WTC11 (cell line): ENCODE data around the gene PLXND1. TPM values are rescaled to one million over a fixed set of nuclear protein-coding genes. Genes with fewer than 3 reads are reported as not detected.
"Not testable (repeated sequence)": the region's sequence is repeated elsewhere in the genome, so short reads cannot be mapped to it uniquely, and the experiment has no call there.

Experiments
- ATAC-seq: fragments of 200-7000 bp; cut with Tn5 transposase; 2 replicates; pipeline ENCODE4 v1.10.0; 2021; ENCODE audit warnings: mild to moderate bottlenecking, moderate library complexity
- CTCF ChIA-PET: fragments of 300-600 bp; sonication (Branson Sonifier 250); formaldehyde crosslinking; loops from one replicate; lab custom pipeline; 2021; ENCODE audit warnings: antibody characterized with exemption; lab: Charles Lee
- POLR2A ChIA-PET: fragments of 350-600 bp; sonication (Branson Sonifier 250); formaldehyde crosslinking; loops from one replicate; lab custom pipeline; 2021; ENCODE audit warnings: antibody characterized with exemption; lab: Charles Lee
- DNase-seq: peaks from one replicate; pipeline ENCODE4 v3.0.0; 2021; ENCODE audit warnings: low spot score
- H3K27ac Mint-ChIP-seq: 2 replicates; pipeline ENCODE4 v1.8.0; 2021; ENCODE audit warnings: mixed read lengths
- H3K27me3 Mint-ChIP-seq: 2 replicates; pipeline ENCODE4 v1.8.0; 2021; ENCODE audit warnings: low read depth, mild to moderate bottlenecking, moderate library complexity, mixed read lengths
- H3K36me3 Mint-ChIP-seq: 2 replicates; pipeline ENCODE4 v1.8.0; 2021; ENCODE audit warnings: mixed read lengths
- H3K4me1 Mint-ChIP-seq: 2 replicates; pipeline ENCODE4 v1.8.0; 2022; ENCODE audit warnings: mixed read lengths
- H3K4me3 Mint-ChIP-seq: 2 replicates; pipeline ENCODE4 v1.8.0; 2021; ENCODE audit warnings: mild to moderate bottlenecking, moderate library complexity, mixed read lengths
- H3K9me3 Mint-ChIP-seq: 2 replicates; pipeline ENCODE4 v1.8.0; 2021; ENCODE audit warnings: mixed read lengths
- ATF1 ChIP-seq: sonication (generic); formaldehyde crosslinking; IDR thresholded peaks from 2 replicates; pipeline ENCODE4 v1.8.1; 2023; ENCODE audit warnings: mild to moderate bottlenecking, moderate library complexity, missing genetic modification reagents
- CREB1 ChIP-seq: sonication (generic); formaldehyde crosslinking; IDR thresholded peaks from 2 replicates; pipeline ENCODE4 v1.8.0; 2023; ENCODE audit warnings: mild to moderate bottlenecking, missing genetic modification reagents
- EMX1 ChIP-seq: fragments of 250-450 bp; sonication (Bioruptor Pico); IDR thresholded peaks from 2 replicates; pipeline ENCODE4 v1.8.0; 2021; ENCODE audit warnings: mild to moderate bottlenecking
- FOXJ3 ChIP-seq: sonication (generic); formaldehyde crosslinking; IDR thresholded peaks from 2 replicates; pipeline ENCODE4 v1.9.0; 2021; ENCODE audit warnings: missing genetic modification reagents, mild to moderate bottlenecking, borderline replicate concordance
- HMGA2 ChIP-seq: fragments of 250-450 bp; sonication (Bioruptor Pico); IDR thresholded peaks from 2 replicates; pipeline ENCODE4 v1.4.0; 2021; ENCODE audit warnings: mild to moderate bottlenecking, moderate library complexity
- NFE2L1 ChIP-seq: sonication (generic); formaldehyde crosslinking; IDR thresholded peaks from 2 replicates; pipeline ENCODE4 v1.8.1; 2023; ENCODE audit warnings: missing genetic modification reagents
- NFYB ChIP-seq: sonication (generic); formaldehyde crosslinking; conservative IDR thresholded peaks from 2 replicates; pipeline ENCODE4 v1.8.0; 2022; ENCODE audit warnings: low read depth, missing genetic modification reagents
- OVOL2 ChIP-seq: fragments of 250-450 bp; sonication (Bioruptor Pico); IDR thresholded peaks from 2 replicates; pipeline ENCODE4 v1.9.0; 2021; ENCODE audit warnings: mild to moderate bottlenecking, borderline replicate concordance
- TEAD1 ChIP-seq: sonication (generic); formaldehyde crosslinking; IDR thresholded peaks from 2 replicates; pipeline ENCODE4 v1.8.0; 2022; ENCODE audit warnings: mild to moderate bottlenecking, missing genetic modification reagents
- TP53 ChIP-seq: sonication (generic); formaldehyde crosslinking; IDR thresholded peaks from 2 replicates; pipeline ENCODE4 v1.8.1; 2023; ENCODE audit warnings: mild to moderate bottlenecking, missing genetic modification reagents
- ZNF121 ChIP-seq: sonication (generic); formaldehyde crosslinking; IDR thresholded peaks from 2 replicates; pipeline ENCODE4 v1.8.0; 2023; ENCODE audit warnings: missing genetic modification reagents
- ZNF138 ChIP-seq: sonication (generic); formaldehyde crosslinking; conservative IDR thresholded peaks from 2 replicates; pipeline ENCODE4 v1.8.1; 2022; ENCODE audit warnings: mild to moderate bottlenecking, moderate library complexity, missing genetic modification reagents
- ZNF232 ChIP-seq: sonication (generic); formaldehyde crosslinking; IDR thresholded peaks from 2 replicates; pipeline ENCODE4 v1.8.0; 2022; ENCODE audit warnings: mild to moderate bottlenecking, missing genetic modification reagents
- ZNF423 ChIP-seq: fragments of 250-450 bp; sonication (Bioruptor Pico); IDR thresholded peaks from 2 replicates; pipeline ENCODE4 v2.1.2; 2022; ENCODE audit warnings: mild to moderate bottlenecking, moderate library complexity
- total RNA-seq: library from RNA; stranded (reverse); gene quantifications from 3 replicates; pipeline ENCODE4 v1.2.3, GENCODE V29; 2021
- TF ChIP-seq, protein P1 (sequence below): fragments of 250-450 bp; sonication (Bioruptor Pico); IDR thresholded peaks from 2 replicates; pipeline ENCODE4 v1.9.0; 2021; ENCODE audit warnings: moderate library complexity, mild to moderate bottlenecking, inconsistent platforms, borderline replicate concordance
- TF ChIP-seq, protein P2 (sequence below): fragments of 250-450 bp; sonication (Bioruptor Pico); conservative IDR thresholded peaks from 2 replicates; pipeline ENCODE4 v1.9.0; 2021; ENCODE audit warnings: mild to moderate bottlenecking
- TF ChIP-seq, protein P3 (sequence below): sonication (generic); formaldehyde crosslinking; IDR thresholded peaks from 2 replicates; pipeline ENCODE4 v1.8.1; 2022; ENCODE audit warnings: low read depth, missing genetic modification reagents, borderline replicate concordance
- TF ChIP-seq, protein P4 (sequence below): sonication (generic); formaldehyde crosslinking; IDR thresholded peaks from 2 replicates; pipeline ENCODE4 v1.8.0; 2023; ENCODE audit warnings: missing genetic modification reagents
- TF ChIP-seq, protein P5 (sequence below): fragments of 250-450 bp; sonication (Bioruptor Pico); IDR thresholded peaks from 2 replicates; pipeline ENCODE4 v1.9.0; 2021; ENCODE audit warnings: mild to moderate bottlenecking

Gene PLXND1
- total RNA-seq, 1 experiment from 2014 or later, result 56.7 TPM

DNA sequence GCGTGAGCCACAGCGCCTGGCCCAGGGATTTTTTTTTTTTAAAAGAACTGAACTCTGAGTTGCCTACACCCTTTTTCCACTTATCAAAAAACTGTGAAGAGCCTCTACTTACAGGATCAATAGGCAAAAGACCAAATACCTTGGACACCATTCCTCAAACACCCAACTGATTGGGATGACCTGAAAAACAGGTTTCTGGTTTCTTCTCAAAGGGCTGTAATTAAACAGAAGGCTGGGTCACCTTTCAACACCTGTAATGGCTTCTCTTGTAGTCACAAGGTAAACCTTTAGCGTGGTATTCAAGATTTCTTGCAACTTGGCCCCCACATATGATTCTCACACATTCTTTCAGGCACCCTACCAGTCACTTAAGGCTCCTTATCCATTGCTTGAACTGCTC, 38.4 kb upstream of the PLXND1 start:
- no peaks in the 10 kb centered on the region for H3K27me3 Mint-ChIP-seq

DNA sequence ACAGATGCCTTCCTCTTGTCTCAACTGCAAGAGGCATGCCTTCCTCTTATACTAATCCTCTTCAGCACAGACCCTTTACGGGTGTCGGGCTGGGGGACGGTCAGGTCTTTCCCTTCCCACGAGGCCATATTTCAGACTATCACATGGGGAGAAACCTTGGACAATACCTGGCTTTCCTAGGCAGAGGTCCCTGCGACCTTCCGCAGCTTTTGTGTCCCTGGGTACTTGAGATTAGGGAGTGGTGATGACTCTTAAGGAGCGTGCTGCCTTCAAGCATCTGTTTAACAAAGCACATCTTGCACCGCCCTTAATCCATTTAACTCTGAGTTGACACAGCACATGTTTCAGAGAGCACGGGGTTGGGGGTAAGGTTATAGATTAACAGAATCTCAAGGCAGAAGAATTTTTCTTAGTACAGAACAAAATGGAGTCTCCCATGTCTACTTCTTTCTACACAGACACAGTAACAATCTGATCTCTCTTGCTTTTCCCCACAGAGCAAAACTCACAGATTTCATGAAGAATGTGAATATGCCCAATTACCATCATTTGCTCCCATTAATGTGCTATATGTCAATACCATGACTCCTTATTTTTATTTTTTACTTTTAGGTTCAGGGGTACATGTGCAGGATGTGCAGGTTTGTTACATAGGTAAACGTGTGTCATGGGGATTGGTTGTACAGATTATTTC, 35.2 kb upstream of the PLXND1 start:
- peaks cover 13% of the 10 kb centered on the region for H3K4me1 Mint-ChIP-seq
- POLR2A ChIA-PET, H3K4me3 Mint-ChIP-seq, H3K27me3 Mint-ChIP-seq, H3K9me3 Mint-ChIP-seq, ATAC-seq, H3K36me3 Mint-ChIP-seq, DNase-seq, CTCF ChIA-PET, H3K27ac Mint-ChIP-seq: not testable (repeated sequence)

More for the DNA sequence above, 38.4 kb upstream of the PLXND1 start:
- ATAC-seq, result no peak
- Mint-ChIP-seq H3K27ac (0 out of 2 replicates have a peak overlapping the region, but pooled peaks have one; percentile 39), H3K9me3 (no peaks in the 10 kb centered on the region)
- CTCF ChIA-PET, result no interaction called here
- no peak for TF ChIP-seq ZNF121 (CRISPR knock-in tag)
- TF ChIP-seq ZNF138 (CRISPR knock-in tag), result no peak
- TF ChIP-seq EMX1 (CRISPR knock-in tag), result no peak
- no peak for TF ChIP-seq CREB1 (CRISPR knock-in tag)
- TF ChIP-seq, all 79 proteins: peak for 0
- no peaks in the 10 kb centered on the region for H3K36me3 Mint-ChIP-seq
- DNase-seq, result no peak
- H3K4me3 Mint-ChIP-seq, result no peak overlapping the region
- POLR2A ChIA-PET, result no interaction called here
- peaks cover 35% of the 10 kb centered on the region for H3K4me1 Mint-ChIP-seq

DNA sequence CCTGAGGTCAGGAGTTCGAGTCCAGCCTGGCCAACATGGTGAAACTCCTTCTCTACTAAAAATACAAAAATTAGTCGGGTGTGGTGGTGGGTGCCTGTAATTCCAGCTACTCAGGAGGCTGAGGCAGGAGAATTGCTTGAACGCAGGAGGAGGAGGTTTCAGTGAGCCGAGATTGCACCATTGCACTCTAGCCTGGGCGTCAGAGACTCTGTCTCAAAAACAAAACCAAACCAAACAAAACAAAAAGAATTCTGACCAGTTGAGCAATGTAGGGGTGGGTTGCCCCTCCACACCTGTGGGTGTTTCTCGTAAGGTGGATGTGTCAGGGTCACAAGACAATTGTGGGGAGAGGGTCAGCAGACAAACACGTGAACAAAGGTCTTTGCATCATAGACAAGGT, 34.5 kb upstream of the PLXND1 start:
- H3K36me3 Mint-ChIP-seq, H3K4me3 Mint-ChIP-seq, POLR2A ChIA-PET, CTCF ChIA-PET, DNase-seq, ATAC-seq, H3K27me3 Mint-ChIP-seq, H3K9me3 Mint-ChIP-seq: not testable (repeated sequence)
- 0 out of 2 replicates have a peak overlapping the region, but pooled peaks have one; percentile 22 for H3K27ac Mint-ChIP-seq
- peaks cover 13% of the 10 kb centered on the region for H3K4me1 Mint-ChIP-seq

DNA sequence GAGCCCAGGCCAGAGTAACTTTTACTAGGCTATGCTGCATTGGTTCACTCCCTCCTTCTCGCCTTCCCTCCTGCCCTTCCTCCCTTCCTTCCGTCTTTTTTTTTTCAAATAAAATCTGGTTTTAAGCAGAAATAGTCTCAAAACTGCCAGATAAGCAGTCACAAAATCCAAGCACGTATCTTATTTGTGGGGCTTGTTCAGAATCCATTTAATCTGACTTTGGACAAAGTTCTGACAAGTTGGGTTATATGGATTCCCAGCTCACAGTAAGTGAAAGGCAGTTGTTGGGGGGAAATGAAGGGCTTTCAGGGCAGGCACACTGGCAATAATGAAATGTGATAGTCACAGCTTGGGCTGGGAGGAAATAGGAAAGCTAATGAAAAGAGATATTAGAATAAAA, 32.0 kb upstream of the PLXND1 start:
- Mint-ChIP-seq H3K36me3 (peaks cover 3% of the 10 kb centered on the region), H3K9me3 (peaks cover 18% of the 10 kb centered on the region), H3K27me3 (no peaks in the 10 kb centered on the region), H3K4me3 (no peak overlapping the region), H3K4me1 (peaks cover 9% of the 10 kb centered on the region), H3K27ac (no peak overlapping the region)
- ATAC-seq (no peak), DNase-seq (no peak)
- TF ChIP-seq FOXJ3 (CRISPR knock-in tag), result no peak
- TF ChIP-seq, protein P1, sequence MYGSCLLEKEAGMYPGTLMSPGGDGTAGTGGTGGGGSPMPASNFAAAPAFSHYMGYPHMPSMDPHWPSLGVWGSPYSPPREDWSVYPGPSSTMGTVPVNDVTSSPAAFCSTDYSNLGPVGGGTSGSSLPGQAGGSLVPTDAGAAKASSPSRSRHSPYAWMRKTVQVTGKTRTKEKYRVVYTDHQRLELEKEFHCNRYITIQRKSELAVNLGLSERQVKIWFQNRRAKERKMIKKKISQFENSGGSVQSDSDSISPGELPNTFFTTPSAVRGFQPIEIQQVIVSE (CRISPR knock-in tag), result no peak
- TF ChIP-seq, protein P2, sequence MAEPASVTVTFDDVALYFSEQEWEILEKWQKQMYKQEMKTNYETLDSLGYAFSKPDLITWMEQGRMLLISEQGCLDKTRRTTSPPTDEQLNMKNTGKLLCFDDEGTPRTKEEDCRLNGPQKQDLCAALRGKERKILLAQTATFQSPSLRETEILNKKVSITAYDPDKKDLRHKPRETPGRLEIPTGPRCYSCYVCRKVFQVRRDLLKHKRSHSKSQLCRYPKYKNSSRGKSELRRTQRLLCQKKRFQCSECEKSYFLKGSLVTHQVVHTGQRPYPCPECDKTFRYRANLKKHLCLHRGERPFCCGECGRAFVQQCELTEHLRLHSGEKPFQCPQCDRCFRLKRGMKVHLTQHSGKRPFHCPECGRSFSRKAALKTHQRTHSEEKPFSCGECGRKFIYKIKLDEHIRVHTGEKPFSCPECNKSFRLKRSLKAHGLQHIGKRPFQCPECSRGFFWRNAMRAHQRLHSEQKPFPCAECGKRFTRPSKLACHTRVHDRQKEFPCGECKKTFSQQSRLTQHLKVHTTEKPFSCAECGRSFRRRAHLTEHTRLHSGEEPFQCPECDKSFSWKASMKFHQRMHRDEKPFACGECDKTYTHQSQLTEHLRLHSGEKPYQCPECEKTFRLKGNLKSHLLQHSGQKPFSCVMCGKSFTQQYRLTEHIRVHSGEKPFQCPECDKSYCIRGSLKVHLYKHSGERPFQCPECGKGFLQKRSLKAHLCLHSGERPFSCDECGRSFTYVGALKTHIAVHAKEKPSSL (CRISPR knock-in tag), result no peak
- TF ChIP-seq, protein P3, sequence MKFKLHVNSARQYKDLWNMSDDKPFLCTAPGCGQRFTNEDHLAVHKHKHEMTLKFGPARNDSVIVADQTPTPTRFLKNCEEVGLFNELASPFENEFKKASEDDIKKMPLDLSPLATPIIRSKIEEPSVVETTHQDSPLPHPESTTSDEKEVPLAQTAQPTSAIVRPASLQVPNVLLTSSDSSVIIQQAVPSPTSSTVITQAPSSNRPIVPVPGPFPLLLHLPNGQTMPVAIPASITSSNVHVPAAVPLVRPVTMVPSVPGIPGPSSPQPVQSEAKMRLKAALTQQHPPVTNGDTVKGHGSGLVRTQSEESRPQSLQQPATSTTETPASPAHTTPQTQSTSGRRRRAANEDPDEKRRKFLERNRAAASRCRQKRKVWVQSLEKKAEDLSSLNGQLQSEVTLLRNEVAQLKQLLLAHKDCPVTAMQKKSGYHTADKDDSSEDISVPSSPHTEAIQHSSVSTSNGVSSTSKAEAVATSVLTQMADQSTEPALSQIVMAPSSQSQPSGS (CRISPR knock-in tag), result no peak
- CTCF ChIA-PET, result interaction anchor here (0.9 to 1.0 kb wide), 2 partner anchors 11 to 148 kb away, joined by 3 read pairs; no protein-coding TSS in a partner anchor
- POLR2A ChIA-PET, result interaction anchor here (0.6 kb wide), 1 partner anchor 11 kb away, joined by 6 read pairs; no protein-coding TSS in a partner anchor

DNA sequence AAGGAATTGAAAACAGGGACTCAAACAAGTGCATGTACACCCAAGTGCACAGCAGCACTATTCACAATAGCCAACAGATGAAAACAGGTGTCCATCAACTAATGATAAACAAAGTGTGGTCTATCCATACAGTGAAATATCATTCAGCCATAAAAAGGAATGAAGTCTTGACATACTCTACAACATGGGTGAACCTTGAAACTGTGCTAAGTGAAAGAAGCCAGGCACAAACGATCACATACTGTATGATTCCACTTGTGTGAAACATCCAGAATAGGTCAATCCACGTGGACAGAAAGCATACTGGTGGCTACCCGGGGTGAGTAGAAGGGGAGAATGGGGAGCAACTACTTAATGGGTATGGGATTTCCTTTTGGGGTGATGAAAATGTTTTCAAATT, 29.6 kb upstream of the PLXND1 start:
- ATAC-seq (no peak), DNase-seq (no peak)
- peaks cover 3% of the 10 kb centered on the region for H3K36me3 Mint-ChIP-seq
- no peaks in the 10 kb centered on the region for H3K27me3 Mint-ChIP-seq
- no peak overlapping the region for H3K27ac Mint-ChIP-seq
- ChIA-PET POLR2A (no interaction called here), CTCF (no interaction called here)
- H3K4me3 Mint-ChIP-seq, result no peak overlapping the region
- H3K9me3 Mint-ChIP-seq, result peaks cover 18% of the 10 kb centered on the region
- TF ChIP-seq ZNF121 (CRISPR knock-in tag), result no peak
- TF ChIP-seq, protein P4, sequence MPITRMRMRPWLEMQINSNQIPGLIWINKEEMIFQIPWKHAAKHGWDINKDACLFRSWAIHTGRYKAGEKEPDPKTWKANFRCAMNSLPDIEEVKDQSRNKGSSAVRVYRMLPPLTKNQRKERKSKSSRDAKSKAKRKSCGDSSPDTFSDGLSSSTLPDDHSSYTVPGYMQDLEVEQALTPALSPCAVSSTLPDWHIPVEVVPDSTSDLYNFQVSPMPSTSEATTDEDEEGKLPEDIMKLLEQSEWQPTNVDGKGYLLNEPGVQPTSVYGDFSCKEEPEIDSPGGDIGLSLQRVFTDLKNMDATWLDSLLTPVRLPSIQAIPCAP (CRISPR knock-in tag), result no peak
- no peak for TF ChIP-seq TEAD1
- no peak for TF ChIP-seq TP53 (CRISPR knock-in tag)
- no peak for TF ChIP-seq ATF1 (CRISPR knock-in tag)
- no peak for TF ChIP-seq CREB1 (CRISPR knock-in tag)
- no peak for TF ChIP-seq NFE2L1 (CRISPR knock-in tag)
- TF ChIP-seq NFYB (CRISPR knock-in tag), result no peak
- TF ChIP-seq OVOL2 (CRISPR knock-in tag), result no peak
- TF ChIP-seq HMGA2 (CRISPR knock-in tag), result no peak
- TF ChIP-seq, protein P5, sequence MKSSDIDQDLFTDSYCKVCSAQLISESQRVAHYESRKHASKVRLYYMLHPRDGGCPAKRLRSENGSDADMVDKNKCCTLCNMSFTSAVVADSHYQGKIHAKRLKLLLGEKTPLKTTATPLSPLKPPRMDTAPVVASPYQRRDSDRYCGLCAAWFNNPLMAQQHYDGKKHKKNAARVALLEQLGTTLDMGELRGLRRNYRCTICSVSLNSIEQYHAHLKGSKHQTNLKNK (CRISPR knock-in tag), result no peak
- TF ChIP-seq ZNF232 (CRISPR knock-in tag), result no peak
- TF ChIP-seq ZNF423, result no peak
- peaks cover 4% of the 10 kb centered on the region for H3K4me1 Mint-ChIP-seq
